K562 (cell line): ENCODE measurements around the gene SHANK2.

Experiments used
- BHLHE40 ChIP-seq: IDR thresholded peaks from 2 replicates; pipeline ENCODE4 v1.6.1; 2011; ENCODE audit warnings: low read length, improper control_type of control experiment
- CHD7 ChIP-seq: fragments of 200-600 bp; sonication (generic); IDR thresholded peaks from one replicate; pipeline ENCODE4 v1.6.1; 2012; ENCODE audit warnings: mild to moderate bottlenecking, low read depth, low read length, inconsistent platforms
- CREB3 ChIP-seq: fragments of 450-650 bp; conservative IDR thresholded peaks from 2 replicates; pipeline ENCODE4 v1.6.1; 2016; ENCODE audit warnings: missing genetic modification characterization, low read depth, mild to moderate bottlenecking, missing compliant biosample characterization, moderate library complexity
- CTCF ChIP-seq, 3 experiments: IDR thresholded peaks in 2 of 3; conservative IDR thresholded peaks in 1 of 3; 2 replicates each; pipeline ENCODE4 v1.5.1; 2011 to 2012; ENCODE audit warnings: low read length in 3 of 3, mild to moderate bottlenecking in 3 of 3, control low read depth in 2 of 3, improper control_type of control experiment in 1 of 3, inconsistent platforms in 1 of 3, low read depth in 1 of 3, mixed read lengths in 1 of 3, moderate library complexity in 1 of 3; ENCODE audit not compliant: insufficient read depth in 2 of 3
- ETV5 ChIP-seq: sonication (generic); formaldehyde crosslinking; IDR thresholded peaks from 2 replicates; pipeline ENCODE4 v1.4.0; 2020; ENCODE audit warnings: low read depth, mild to moderate bottlenecking, missing genetic modification reagents
- EZH2 ChIP-seq: IDR thresholded peaks from 2 replicates; pipeline ENCODE4 v1.6.1; 2012; ENCODE audit warnings: low read depth, mild to moderate bottlenecking, inconsistent platforms, low read length, borderline replicate concordance
- MAZ ChIP-seq, 2 experiments: fragments of 450-650 bp in 1 of 2; sonication (generic) in 1 of 2; formaldehyde crosslinking; IDR thresholded peaks in 1 of 2; conservative IDR thresholded peaks in 1 of 2; 2 replicates each; pipeline versions ENCODE4 v1.4.0 to v1.5.0; 2020; ENCODE audit warnings: mild to moderate bottlenecking in 1 of 2, missing genetic modification reagents in 1 of 2
- PRDM10 ChIP-seq: fragments of 450-650 bp; IDR thresholded peaks from 2 replicates; pipeline ENCODE4 v1.6.1; 2018; ENCODE audit not compliant: partially characterized antibody
- RNF2 ChIP-seq: sonication (generic); IDR thresholded peaks from 2 replicates; pipeline ENCODE4 v1.6.1; 2016
- SMARCC2 ChIP-seq: fragments of 450-650 bp; IDR thresholded peaks from 2 replicates; pipeline ENCODE4 v1.6.1; 2017; ENCODE audit warnings: antibody characterized with exemption, moderate library complexity, mild to moderate bottlenecking, low read depth
- TBL1XR1 ChIP-seq, 2 experiments: IDR thresholded peaks; 2 replicates each; pipeline ENCODE4 v1.6.1; 2012; ENCODE audit warnings: improper control_type of control experiment in 2 of 2, low read length in 2 of 2, mild to moderate bottlenecking in 1 of 2
- ZBED1 ChIP-seq: IDR thresholded peaks from 2 replicates; pipeline ENCODE4 v1.6.1; 2014
- ZNF280A ChIP-seq: fragments of 450-650 bp; IDR thresholded peaks from 2 replicates; pipeline ENCODE4 v1.6.1; 2018; ENCODE audit warnings: mild to moderate bottlenecking, low read depth; ENCODE audit not compliant: partially characterized antibody
- ZNF766 ChIP-seq: fragments of 200-800 bp; sonication (Bioruptor generic); conservative IDR thresholded peaks from 2 replicates; pipeline ENCODE4 v1.6.1; 2016; ENCODE audit warnings: missing genetic modification characterization, missing compliant biosample characterization

- TF ChIP-seq ZNF766 (no peak), SMARCC2 (no peak), RNF2 (no peak), ETV5 (CRISPR knock-in tag) (no peak), CTCF (IDR thresholded peaks at IDR 0.05 in 2 of 3, conservative IDR thresholded peaks at IDR 0.05 in 1 of 3; ENCODE audit: insufficient read depth in 2 of 3, low read depth in 1 of 3, low read length in 3 of 3) (no peak), EZH2 (no peak), BHLHE40 (no peak), MAZ (CRISPR knock-in tag; conservative IDR thresholded peaks at IDR 0.05 in 1 of 2, IDR thresholded peaks at IDR 0.05 in 1 of 2) (no peak), ZBED1 (no peak), ZNF280A (no peak), CHD7 (no peak), PRDM10 (no peak), TBL1XR1 (IDR thresholded peaks at IDR 0.05; ENCODE audit: low read length in 2 of 2) (no peak), CREB3 (no peak)
Measured at GRCh38 chr11:71240061-71240690, 12.2 kb downstream of the SHANK2 start.
